ENCODE results near the gene AGO3. TPM values are rescaled to one million over a fixed set of nuclear protein-coding genes. Genes with fewer than 3 reads are reported as not detected.

AGO3 gene
- total RNA-seq, 2 experiments from 2014 or later: 22.5 to 42.0 TPM

DNA sequence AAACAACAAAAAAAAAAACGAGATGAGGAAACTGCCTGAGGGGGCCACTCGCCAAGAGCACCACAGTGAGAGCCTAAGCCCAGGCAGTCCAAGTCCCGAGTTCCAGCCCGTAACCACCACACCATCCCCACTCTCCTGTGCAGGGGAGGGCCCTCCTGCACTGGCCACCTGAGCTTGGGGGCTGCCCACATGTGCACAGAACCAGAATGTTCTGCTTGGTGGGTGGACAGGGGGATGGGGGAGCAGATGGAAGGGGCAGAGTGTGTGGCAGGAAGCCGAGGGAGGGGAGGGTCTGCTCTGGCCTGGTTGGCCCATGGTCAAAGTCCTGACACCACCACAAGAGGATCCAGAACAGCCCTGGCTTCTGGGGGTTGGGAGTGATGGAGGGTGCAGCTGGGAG, 175.4 kb downstream of the AGO3 start:
- no peak overlapping the region for H3K4me3 ChIP-seq (ENCODE audit: low read depth, low read length, poor library complexity, severe bottlenecking)
- H3K9me2 ChIP-seq (ENCODE audit: insufficient read depth, low read length): no peaks in the 10 kb centered on the region
- H4K20me1 ChIP-seq (ENCODE audit: insufficient read depth, low read length): no peaks in the 10 kb centered on the region
- intact Hi-C loops (cut with micrococcal nuclease; ENCODE audit: unreplicated experiment): no loop called here
- no peak for DNase-seq (ENCODE audit: low spot score)
- POLR2A ChIA-PET: no interaction called here
- H3K4me2 ChIP-seq (ENCODE audit: low read length): no peak overlapping the region
- no peaks in the 10 kb centered on the region for H3K79me2 ChIP-seq (ENCODE audit: insufficient read depth, low read depth, low read length)
- H3K27ac ChIP-seq (ENCODE audit: low read depth, low read length, poor library complexity, severe bottlenecking): no peak overlapping the region
- H3K36me3 ChIP-seq (ENCODE audit: insufficient read depth, low read length): no peaks in the 10 kb centered on the region
- no peak overlapping the region for H2AFZ ChIP-seq (ENCODE audit: low read length)
- TF ChIP-seq EZH2phosphoT487 (IDR thresholded peaks at IDR 0.05; ENCODE audit: borderline replicate concordance, low read depth, low read length): no peak
- TF ChIP-seq, protein P1, sequence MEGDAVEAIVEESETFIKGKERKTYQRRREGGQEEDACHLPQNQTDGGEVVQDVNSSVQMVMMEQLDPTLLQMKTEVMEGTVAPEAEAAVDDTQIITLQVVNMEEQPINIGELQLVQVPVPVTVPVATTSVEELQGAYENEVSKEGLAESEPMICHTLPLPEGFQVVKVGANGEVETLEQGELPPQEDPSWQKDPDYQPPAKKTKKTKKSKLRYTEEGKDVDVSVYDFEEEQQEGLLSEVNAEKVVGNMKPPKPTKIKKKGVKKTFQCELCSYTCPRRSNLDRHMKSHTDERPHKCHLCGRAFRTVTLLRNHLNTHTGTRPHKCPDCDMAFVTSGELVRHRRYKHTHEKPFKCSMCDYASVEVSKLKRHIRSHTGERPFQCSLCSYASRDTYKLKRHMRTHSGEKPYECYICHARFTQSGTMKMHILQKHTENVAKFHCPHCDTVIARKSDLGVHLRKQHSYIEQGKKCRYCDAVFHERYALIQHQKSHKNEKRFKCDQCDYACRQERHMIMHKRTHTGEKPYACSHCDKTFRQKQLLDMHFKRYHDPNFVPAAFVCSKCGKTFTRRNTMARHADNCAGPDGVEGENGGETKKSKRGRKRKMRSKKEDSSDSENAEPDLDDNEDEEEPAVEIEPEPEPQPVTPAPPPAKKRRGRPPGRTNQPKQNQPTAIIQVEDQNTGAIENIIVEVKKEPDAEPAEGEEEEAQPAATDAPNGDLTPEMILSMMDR (conservative IDR thresholded peaks at IDR 0.05; ENCODE audit: low read length): no peak
- CTCF ChIA-PET (ENCODE audit: unreplicated experiment): no interaction called here
- no peaks in the 10 kb centered on the region for H3K4me1 ChIP-seq (ENCODE audit: insufficient read depth, low read length, poor library complexity, severe bottlenecking)
- no TSS peak for BruUV-seq (replicated peaks)
- no peaks in the 10 kb centered on the region for H3K9me3 ChIP-seq (ENCODE audit: low read length)

DNA sequence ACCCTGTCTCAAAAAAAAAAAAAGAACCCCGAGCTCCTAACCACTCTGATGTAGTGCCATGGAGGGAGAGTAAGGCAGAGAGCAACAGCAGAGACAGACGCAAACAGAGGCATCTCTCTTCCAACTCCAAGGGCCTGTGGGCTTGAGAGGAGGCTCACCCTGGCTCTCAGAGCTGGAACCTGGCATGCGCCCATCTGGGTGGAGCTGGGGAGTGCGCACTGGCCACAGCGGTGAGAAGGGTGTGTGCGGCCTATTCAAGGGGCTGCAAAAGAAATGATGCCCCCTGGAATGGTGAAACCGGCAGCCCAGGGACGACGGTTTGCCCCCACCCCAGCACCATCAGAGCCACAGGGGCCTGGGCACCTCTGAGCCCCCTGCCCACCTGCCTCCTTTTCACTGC, 176.5 kb downstream of the AGO3 start:
- POLR2A ChIA-PET: no interaction called here
- no peaks in the 10 kb centered on the region for H3K9me3 ChIP-seq (ENCODE audit: low read length)

GRCh38 chr1:36108314-36108713, 177.4 kb downstream of the AGO3 start:
- Histone ChIP-seq H3K9me2 (ENCODE audit: insufficient read depth, low read length) (no peaks in the 10 kb centered on the region), H3K4me3 (ENCODE audit: low read depth, low read length, poor library complexity, severe bottlenecking) (no peak overlapping the region), H3K79me2 (ENCODE audit: insufficient read depth, low read depth, low read length) (no peaks in the 10 kb centered on the region), H3K4me2 (ENCODE audit: low read length) (no peak overlapping the region), H2AFZ (ENCODE audit: low read length) (no peak overlapping the region), H3K9me3 (ENCODE audit: low read length) (no peaks in the 10 kb centered on the region), H3K27ac (ENCODE audit: low read depth, low read length, poor library complexity, severe bottlenecking) (no peak overlapping the region), H4K20me1 (ENCODE audit: insufficient read depth, low read length) (no peaks in the 10 kb centered on the region), H3K4me1 (ENCODE audit: insufficient read depth, low read length, poor library complexity, severe bottlenecking) (no peaks in the 10 kb centered on the region), H3K36me3 (ENCODE audit: insufficient read depth, low read length) (no peaks in the 10 kb centered on the region)
- intact Hi-C loops (cut with micrococcal nuclease; ENCODE audit: unreplicated experiment): no loop called here
- ChIA-PET POLR2A (no interaction called here), CTCF (ENCODE audit: unreplicated experiment) (no interaction called here)
- BruUV-seq (replicated peaks): no TSS peak
- no peak for DNase-seq (ENCODE audit: low spot score)
- TF ChIP-seq, protein P1 (conservative IDR thresholded peaks at IDR 0.05; ENCODE audit: low read length): no peak
- no peak for TF ChIP-seq EZH2phosphoT487 (IDR thresholded peaks at IDR 0.05; ENCODE audit: borderline replicate concordance, low read depth, low read length)

More for the DNA sequence above, 176.5 kb downstream of the AGO3 start:
- H3K36me3 ChIP-seq (ENCODE audit: insufficient read depth, low read length): no peaks in the 10 kb centered on the region
- CTCF ChIA-PET (ENCODE audit: unreplicated experiment): no interaction called here
- no TSS peak for BruUV-seq (replicated peaks)
- TF ChIP-seq, protein P1 (conservative IDR thresholded peaks at IDR 0.05; ENCODE audit: low read length): no peak
- no peak for TF ChIP-seq EZH2phosphoT487 (IDR thresholded peaks at IDR 0.05; ENCODE audit: borderline replicate concordance, low read depth, low read length)
- DNase-seq (ENCODE audit: low spot score): no peak
- H4K20me1 ChIP-seq (ENCODE audit: insufficient read depth, low read length): no peaks in the 10 kb centered on the region
- no peak overlapping the region for H3K4me2 ChIP-seq (ENCODE audit: low read length)
- no peaks in the 10 kb centered on the region for H3K9me2 ChIP-seq (ENCODE audit: insufficient read depth, low read length)
- no peaks in the 10 kb centered on the region for H3K79me2 ChIP-seq (ENCODE audit: insufficient read depth, low read depth, low read length)
- intact Hi-C loops (cut with micrococcal nuclease; ENCODE audit: unreplicated experiment): no loop called here
- no peak overlapping the region for H3K27ac ChIP-seq (ENCODE audit: low read depth, low read length, poor library complexity, severe bottlenecking)
- H2AFZ ChIP-seq (ENCODE audit: low read length): no peak overlapping the region
- H3K4me1 ChIP-seq (ENCODE audit: insufficient read depth, low read length, poor library complexity, severe bottlenecking): no peaks in the 10 kb centered on the region
- no peak overlapping the region for H3K4me3 ChIP-seq (ENCODE audit: low read depth, low read length, poor library complexity, severe bottlenecking)
